Lower leg skin (tissue), 3 donors: Measurements from ENCODE around the gene TMEM87B.

ENCODE experiments used
- POLR2A ChIP-seq, 2 donors: fragments of 450-650 bp; IDR thresholded peaks; one replicate each; pipeline ENCODE4 v1.6.1; 2016 to 2017; ENCODE audit warnings: antibody characterized with exemption in 2 of 2, mild to moderate bottlenecking in 1 of 2, moderate library complexity in 1 of 2
- TF ChIP-seq, protein P1 (sequence below), 3 donors: fragments of 450-650 bp; IDR thresholded peaks; one replicate each; pipeline ENCODE4 v1.5.1; 2016; ENCODE audit warnings: antibody characterized with exemption in 3 of 3, mild to moderate bottlenecking in 3 of 3, moderate library complexity in 2 of 3

GRCh38 chr2:112046231-112046630 lies 8.8 kb upstream of the TMEM87B start:
- TF ChIP-seq, protein P1, sequence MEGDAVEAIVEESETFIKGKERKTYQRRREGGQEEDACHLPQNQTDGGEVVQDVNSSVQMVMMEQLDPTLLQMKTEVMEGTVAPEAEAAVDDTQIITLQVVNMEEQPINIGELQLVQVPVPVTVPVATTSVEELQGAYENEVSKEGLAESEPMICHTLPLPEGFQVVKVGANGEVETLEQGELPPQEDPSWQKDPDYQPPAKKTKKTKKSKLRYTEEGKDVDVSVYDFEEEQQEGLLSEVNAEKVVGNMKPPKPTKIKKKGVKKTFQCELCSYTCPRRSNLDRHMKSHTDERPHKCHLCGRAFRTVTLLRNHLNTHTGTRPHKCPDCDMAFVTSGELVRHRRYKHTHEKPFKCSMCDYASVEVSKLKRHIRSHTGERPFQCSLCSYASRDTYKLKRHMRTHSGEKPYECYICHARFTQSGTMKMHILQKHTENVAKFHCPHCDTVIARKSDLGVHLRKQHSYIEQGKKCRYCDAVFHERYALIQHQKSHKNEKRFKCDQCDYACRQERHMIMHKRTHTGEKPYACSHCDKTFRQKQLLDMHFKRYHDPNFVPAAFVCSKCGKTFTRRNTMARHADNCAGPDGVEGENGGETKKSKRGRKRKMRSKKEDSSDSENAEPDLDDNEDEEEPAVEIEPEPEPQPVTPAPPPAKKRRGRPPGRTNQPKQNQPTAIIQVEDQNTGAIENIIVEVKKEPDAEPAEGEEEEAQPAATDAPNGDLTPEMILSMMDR (IDR thresholded peaks at IDR 0.05): no peak
- no peak for TF ChIP-seq POLR2A (IDR thresholded peaks at IDR 0.05)
